Osteocyte (in vitro differentiated cells): Measurements from ENCODE around the gene LSMEM2. TPM values are rescaled to one million over a fixed set of nuclear protein-coding genes. Genes with fewer than 3 reads are reported as not detected.

Experiments
- DNase-seq: peaks from one replicate; pipeline ENCODE4 v3.0.0; 2021; ENCODE audit warnings: mixed read lengths; ENCODE audit not compliant: unreplicated experiment; ENCODE audit errors: extremely low spot score
- H3K27ac Mint-ChIP-seq: one replicate; pipeline ENCODE4 v1.8.0; 2021; ENCODE audit warnings: mild to moderate bottlenecking, mixed read lengths; ENCODE audit not compliant: unreplicated experiment
- H3K27me3 Mint-ChIP-seq: one replicate; pipeline ENCODE4 v1.8.0; 2021; ENCODE audit warnings: mixed read lengths; ENCODE audit not compliant: unreplicated experiment
- H3K36me3 Mint-ChIP-seq: one replicate; pipeline ENCODE4 v1.8.0; 2021; ENCODE audit warnings: mixed read lengths; ENCODE audit not compliant: unreplicated experiment
- H3K4me1 Mint-ChIP-seq: one replicate; pipeline ENCODE4 v1.8.0; 2021; ENCODE audit warnings: mixed read lengths; ENCODE audit not compliant: unreplicated experiment
- H3K4me3 Mint-ChIP-seq: one replicate; pipeline ENCODE4 v1.8.0; 2021; ENCODE audit warnings: mild to moderate bottlenecking, moderate library complexity, mixed read lengths; ENCODE audit not compliant: unreplicated experiment
- H3K9me3 Mint-ChIP-seq: one replicate; pipeline ENCODE4 v1.8.0; 2021; ENCODE audit warnings: mixed read lengths; ENCODE audit not compliant: unreplicated experiment
- total RNA-seq: library from RNA; stranded (reverse); gene quantifications from 2 replicates; pipeline ENCODE4 v1.2.1, GENCODE V29; 2021
- TF ChIP-seq, protein P1 (sequence below): fragments of 200-600 bp; sonication (generic); IDR thresholded peaks from 2 replicates; pipeline ENCODE4 v1.5.0; 2021; ENCODE audit warnings: antibody characterized with exemption, mild to moderate bottlenecking, moderate library complexity

Gene LSMEM2
- total RNA-seq, 1 donor from 2014 or later, result not detected

GRCh38 chr3:50262778-50263177 is 16.1 kb upstream of the LSMEM2 start:
- DNase-seq, result no peak
- Mint-ChIP-seq H3K9me3 (no peaks in the 10 kb centered on the region), H3K27me3 (no peaks in the 10 kb centered on the region), H3K27ac (peak overlapping the region; percentile 89), H3K4me1 (peaks cover 69% of the 10 kb centered on the region), H3K36me3 (peaks cover 3% of the 10 kb centered on the region), H3K4me3 (no peak overlapping the region)
- TF ChIP-seq, protein P1, sequence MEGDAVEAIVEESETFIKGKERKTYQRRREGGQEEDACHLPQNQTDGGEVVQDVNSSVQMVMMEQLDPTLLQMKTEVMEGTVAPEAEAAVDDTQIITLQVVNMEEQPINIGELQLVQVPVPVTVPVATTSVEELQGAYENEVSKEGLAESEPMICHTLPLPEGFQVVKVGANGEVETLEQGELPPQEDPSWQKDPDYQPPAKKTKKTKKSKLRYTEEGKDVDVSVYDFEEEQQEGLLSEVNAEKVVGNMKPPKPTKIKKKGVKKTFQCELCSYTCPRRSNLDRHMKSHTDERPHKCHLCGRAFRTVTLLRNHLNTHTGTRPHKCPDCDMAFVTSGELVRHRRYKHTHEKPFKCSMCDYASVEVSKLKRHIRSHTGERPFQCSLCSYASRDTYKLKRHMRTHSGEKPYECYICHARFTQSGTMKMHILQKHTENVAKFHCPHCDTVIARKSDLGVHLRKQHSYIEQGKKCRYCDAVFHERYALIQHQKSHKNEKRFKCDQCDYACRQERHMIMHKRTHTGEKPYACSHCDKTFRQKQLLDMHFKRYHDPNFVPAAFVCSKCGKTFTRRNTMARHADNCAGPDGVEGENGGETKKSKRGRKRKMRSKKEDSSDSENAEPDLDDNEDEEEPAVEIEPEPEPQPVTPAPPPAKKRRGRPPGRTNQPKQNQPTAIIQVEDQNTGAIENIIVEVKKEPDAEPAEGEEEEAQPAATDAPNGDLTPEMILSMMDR, result no peak

DNA sequence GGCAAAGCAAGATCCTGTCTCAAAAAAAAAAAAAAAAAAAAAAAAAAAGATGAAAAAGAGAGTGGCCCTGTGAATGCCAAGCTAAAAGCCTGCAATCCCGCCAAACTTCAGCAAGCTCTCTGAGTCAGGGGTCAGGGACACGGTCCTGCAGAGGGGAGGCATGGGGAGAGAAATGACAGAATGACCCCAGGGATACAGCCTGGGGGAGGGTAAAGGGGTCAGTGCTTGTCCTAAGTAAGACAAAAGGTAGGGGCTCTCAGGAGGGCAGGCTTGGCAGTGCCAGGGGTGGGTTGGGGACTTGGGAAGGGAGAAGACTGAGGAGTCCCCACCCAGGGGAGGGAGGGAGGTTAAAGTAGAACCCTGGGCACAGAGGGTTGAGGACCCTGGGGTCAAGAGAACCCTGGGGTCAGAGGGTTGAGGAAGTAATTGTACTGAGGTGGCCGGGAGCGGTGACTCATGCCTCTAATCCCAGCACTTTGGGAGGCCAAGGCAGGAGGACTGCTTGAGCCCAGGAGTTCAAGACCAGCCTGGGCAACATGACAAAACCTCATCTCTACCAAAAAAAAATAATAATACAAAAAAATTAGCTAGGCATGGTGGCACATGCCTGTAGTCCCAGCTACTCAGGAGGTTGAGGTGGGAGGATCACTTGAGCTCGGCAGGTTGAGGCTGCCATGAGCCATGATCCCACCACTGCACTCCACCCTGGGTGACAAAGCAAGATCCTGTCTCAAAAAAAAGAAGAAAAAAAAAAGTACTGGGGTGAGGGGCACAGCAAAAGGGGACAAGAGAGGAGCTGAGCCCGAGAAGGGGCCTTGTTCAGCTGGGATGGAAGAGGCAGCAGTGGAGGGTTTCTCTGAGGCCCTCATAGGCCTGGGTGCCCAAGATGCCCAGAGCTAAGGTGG is 15.2 kb upstream of the LSMEM2 start:
- no peaks in the 10 kb centered on the region for H3K9me3 Mint-ChIP-seq
- H3K27me3 Mint-ChIP-seq, result no peaks in the 10 kb centered on the region
- no peak overlapping the region for H3K4me3 Mint-ChIP-seq
- H3K27ac Mint-ChIP-seq, result peak overlapping the region; percentile 89
- peaks cover 78% of the 10 kb centered on the region for H3K4me1 Mint-ChIP-seq
- no peak for DNase-seq
- H3K36me3 Mint-ChIP-seq, result no peaks in the 10 kb centered on the region
- TF ChIP-seq, protein P1, result no peak

DNA sequence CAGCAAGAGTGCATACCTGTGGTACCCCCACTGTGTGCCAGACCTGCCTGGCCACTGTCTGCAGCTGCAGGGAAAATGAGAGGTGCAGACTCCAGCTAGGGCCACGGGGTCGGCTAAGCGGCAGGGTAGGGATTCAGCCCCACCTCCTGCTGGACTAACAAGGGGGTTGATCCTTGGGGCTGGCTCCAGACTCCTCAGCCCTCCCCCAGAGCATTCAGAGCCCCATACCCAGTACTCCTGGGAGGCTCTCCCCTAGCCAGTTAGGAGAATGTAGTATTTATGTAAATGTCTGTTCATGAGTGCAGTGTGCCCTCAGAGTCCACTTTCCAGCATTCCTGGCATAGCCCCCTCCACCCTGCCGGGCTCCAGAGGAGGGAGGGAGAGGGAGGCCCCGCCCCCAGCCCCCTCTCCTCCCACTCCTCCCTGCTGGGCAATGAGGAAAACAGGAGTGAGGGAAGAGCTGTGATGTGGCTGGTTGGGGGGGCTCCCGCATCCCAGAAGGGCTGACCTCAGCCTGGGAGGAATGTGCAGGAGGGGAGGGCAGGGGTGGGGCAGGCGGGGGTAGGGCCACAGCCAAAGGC is 14.4 kb upstream of the LSMEM2 start:
- DNase-seq, result peak; percentile 94
- TF ChIP-seq, protein P1, result no peak
- Mint-ChIP-seq H3K9me3 (no peaks in the 10 kb centered on the region), H3K36me3 (no peaks in the 10 kb centered on the region), H3K27me3 (no peaks in the 10 kb centered on the region), H3K4me3 (no peak overlapping the region), H3K4me1 (peaks cover 84% of the 10 kb centered on the region), H3K27ac (peak overlapping the region; percentile 89)

DNA sequence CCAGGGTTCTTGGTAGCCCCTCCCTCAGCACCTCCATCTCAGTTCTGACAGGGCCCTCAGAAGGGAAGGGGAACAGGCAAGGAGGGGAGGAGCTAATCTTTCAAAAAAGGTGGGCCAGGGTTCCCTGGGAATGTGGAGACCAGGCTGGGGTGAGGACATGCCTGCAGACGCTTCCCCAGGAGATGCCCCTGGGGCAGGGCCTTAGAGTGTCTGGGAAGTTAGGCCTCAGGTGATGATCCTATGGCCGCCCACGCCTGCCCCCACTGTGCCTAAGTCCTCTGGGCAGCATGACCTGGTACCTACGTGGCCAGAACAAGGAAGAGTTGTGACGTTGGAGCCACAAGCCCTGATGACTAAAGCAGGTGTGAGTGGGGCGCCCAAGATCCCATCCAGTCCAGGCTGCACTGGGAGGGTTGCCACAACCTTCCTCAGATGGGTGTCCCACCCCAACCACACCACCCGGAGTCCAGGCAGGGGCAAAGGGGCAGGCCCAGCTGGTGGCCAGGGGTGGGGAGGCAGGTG is 13.9 kb upstream of the LSMEM2 start:
- H3K27ac Mint-ChIP-seq, result peak overlapping the region; percentile 89
- H3K4me1 Mint-ChIP-seq, result peaks cover 86% of the 10 kb centered on the region
- no peak overlapping the region for H3K4me3 Mint-ChIP-seq
- no peaks in the 10 kb centered on the region for H3K27me3 Mint-ChIP-seq
- no peaks in the 10 kb centered on the region for H3K36me3 Mint-ChIP-seq
- DNase-seq, result no peak
- no peaks in the 10 kb centered on the region for H3K9me3 Mint-ChIP-seq
- TF ChIP-seq, protein P1, result no peak

- Mint-ChIP-seq H3K36me3 (no peaks in the 10 kb centered on the region), H3K9me3 (no peaks in the 10 kb centered on the region), H3K4me3 (no peak overlapping the region), H3K4me1 (peaks cover 84% of the 10 kb centered on the region), H3K27ac (peak overlapping the region; percentile 70), H3K27me3 (no peaks in the 10 kb centered on the region)
- no peak for DNase-seq
- TF ChIP-seq, protein P1, result no peak
Measured at GRCh38 chr3:50265571-50265970, 13.3 kb upstream of the LSMEM2 start.
